Activated CD4-positive, alpha-beta T cell treated with anti-CD3 and anti-CD28 coated beads, Interleukin-2, amount 10 ng/mL, durations not matched to agents 24 days and 14 days (primary cell): Measurements from ENCODE around the gene OPN1MW. TPM values are rescaled to one million over a fixed set of nuclear protein-coding genes. Genes with fewer than 3 reads are reported as not detected.
"Not testable (repeated sequence)": the region's sequence is repeated elsewhere in the genome, so short reads cannot be mapped to it uniquely, and the experiment has no call there.

Experiments
- DNase-seq: peaks from one replicate; pipeline ENCODE4 v3.0.0; 2022
- H3K27ac Mint-ChIP-seq: one replicate; pipeline ENCODE4 v1.8.0; 2022; ENCODE audit warnings: mild to moderate bottlenecking, mixed read lengths
- H3K27me3 Mint-ChIP-seq: one replicate; pipeline ENCODE4 v1.8.0; 2022; ENCODE audit warnings: mixed read lengths
- H3K36me3 Mint-ChIP-seq: one replicate; pipeline ENCODE4 v1.8.0; 2022; ENCODE audit warnings: low read depth, mild to moderate bottlenecking, mixed read lengths
- H3K4me1 Mint-ChIP-seq: one replicate; pipeline ENCODE4 v1.8.0; 2021; ENCODE audit warnings: mixed read lengths
- H3K4me3 Mint-ChIP-seq: one replicate; pipeline ENCODE4 v1.8.0; 2022; ENCODE audit warnings: mild to moderate bottlenecking, moderate library complexity, mixed read lengths
- H3K9me3 Mint-ChIP-seq: one replicate; pipeline ENCODE4 v1.8.0; 2021; ENCODE audit warnings: mixed read lengths
- intact Hi-C: fragments of 100-400 bp; cut with micrococcal nuclease; formaldehyde crosslinking; loops from one replicate; pipeline ENCODE4 v1.15.1; 2023
- total RNA-seq: library from RNA; stranded (reverse); gene quantifications from 2 replicates; pipeline ENCODE4 v1.2.3, GENCODE V29; 2022

The OPN1MW gene
- total RNA-seq, 1 donor from 2014 or later, result not detected

DNA sequence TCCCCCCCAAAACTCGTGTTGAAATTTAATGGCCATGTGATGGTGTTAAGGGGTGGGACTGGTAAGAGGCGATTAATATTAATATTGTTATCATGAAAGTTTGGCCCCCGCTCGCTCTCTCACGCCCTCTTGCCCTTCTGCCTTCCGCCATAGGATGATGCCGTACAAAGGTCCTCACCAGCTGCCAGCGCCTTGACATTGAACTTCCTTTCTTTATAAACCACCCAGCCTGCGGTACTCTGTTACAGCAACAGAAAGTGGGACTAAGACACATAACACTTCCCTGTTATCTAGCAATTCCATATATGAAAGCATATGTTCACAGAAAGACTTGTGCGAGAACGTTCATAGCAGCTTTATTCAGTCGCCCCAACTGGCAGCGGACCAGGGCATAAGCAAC, 14.0 kb upstream of the OPN1MW start:
- intact Hi-C loops, H3K27ac Mint-ChIP-seq, H3K36me3 Mint-ChIP-seq, H3K9me3 Mint-ChIP-seq, H3K4me3 Mint-ChIP-seq, H3K27me3 Mint-ChIP-seq, DNase-seq, H3K4me1 Mint-ChIP-seq: not testable (repeated sequence)

DNA sequence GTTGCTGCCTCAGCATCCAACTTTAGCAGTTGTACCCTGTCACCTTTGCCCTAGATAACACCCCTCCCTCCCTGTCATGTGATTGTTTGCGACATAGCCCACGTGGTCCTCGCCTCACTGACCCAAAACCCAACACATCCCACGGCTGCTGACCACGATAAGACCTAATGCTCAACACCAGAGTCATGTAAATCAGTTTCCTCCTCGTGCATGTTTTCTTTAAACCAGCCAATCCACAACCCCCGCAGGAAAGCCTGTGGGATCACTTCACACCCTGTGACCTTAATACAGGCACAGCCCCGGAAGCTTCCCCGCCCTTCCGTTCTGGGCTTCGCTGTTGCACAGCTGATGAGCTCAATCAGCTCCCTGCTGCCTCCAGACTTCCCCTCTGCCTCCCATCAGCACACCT, 9.9 kb upstream of the OPN1MW start:
- H3K9me3 Mint-ChIP-seq, H3K36me3 Mint-ChIP-seq, H3K4me3 Mint-ChIP-seq, H3K27ac Mint-ChIP-seq, H3K4me1 Mint-ChIP-seq, DNase-seq, intact Hi-C loops, H3K27me3 Mint-ChIP-seq: not testable (repeated sequence)

DNA sequence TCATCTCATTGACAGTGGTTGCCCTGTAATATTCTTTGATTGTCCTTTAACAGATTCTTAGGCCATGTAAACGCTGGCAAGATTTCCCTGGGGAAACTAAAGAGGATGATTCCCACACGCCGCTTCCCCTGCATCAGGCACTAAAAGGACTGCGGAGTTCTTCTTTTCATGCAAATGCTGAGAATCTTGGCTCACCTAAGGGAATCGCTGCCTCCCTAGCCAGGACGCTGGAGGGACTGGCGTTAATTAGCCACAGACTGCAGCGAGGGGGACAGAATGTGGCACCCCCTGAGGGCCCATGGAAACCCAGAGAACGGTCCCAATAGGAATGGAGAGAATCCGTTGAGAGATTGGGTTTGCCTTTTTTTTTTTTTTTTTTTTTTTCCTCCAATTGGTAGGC, 8.0 kb upstream of the OPN1MW start:
- H3K27me3 Mint-ChIP-seq, result not testable (repeated sequence)

DNA sequence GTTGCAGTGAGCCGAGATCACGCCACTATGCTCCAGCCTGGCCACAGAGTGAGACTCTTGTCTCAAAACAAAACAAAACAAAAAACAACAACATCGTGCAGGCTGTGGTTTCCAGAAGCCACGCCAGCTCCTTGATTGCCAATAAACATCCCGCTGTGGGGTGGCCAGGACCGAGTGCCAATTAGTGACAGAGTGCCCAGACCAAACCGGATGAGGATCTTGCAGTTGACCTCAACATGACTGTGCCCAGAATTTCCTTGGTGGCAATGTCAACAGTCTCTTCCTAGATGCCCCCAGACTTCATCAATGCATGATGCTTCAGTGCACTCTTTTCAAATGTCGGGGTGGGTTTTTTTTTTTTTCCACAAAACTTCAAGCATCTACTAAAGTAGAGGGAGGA, 1.4 kb downstream of the OPN1MW start:
- H3K4me1 Mint-ChIP-seq, H3K27me3 Mint-ChIP-seq, H3K36me3 Mint-ChIP-seq, DNase-seq, H3K9me3 Mint-ChIP-seq, H3K4me3 Mint-ChIP-seq, intact Hi-C loops, H3K27ac Mint-ChIP-seq: not testable (repeated sequence)

More for the DNA sequence above, 8.0 kb upstream of the OPN1MW start:
- DNase-seq, H3K4me3 Mint-ChIP-seq, H3K9me3 Mint-ChIP-seq, intact Hi-C loops, H3K27ac Mint-ChIP-seq, H3K4me1 Mint-ChIP-seq, H3K36me3 Mint-ChIP-seq: not testable (repeated sequence)

DNA sequence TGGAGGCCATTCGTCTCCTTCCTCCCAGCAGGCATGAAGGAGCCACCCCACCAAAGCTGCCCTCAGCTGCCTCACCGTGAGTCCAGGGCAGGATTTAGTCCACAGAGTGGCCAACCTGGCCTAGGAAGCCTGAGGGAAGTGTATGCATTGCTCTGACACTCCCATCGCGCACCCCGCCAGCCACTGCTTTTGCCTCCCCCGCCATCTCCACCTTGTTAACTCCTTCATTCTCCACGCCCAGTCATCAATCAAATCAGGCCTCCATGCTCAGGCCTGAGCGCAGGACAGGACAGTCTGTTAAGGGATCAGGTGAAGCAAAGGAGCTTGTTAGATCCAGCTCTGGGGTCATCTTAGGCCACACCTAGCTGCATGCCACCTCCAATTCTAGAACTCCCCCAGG, 10.4 kb downstream of the OPN1MW start:
- H3K4me1 Mint-ChIP-seq, H3K36me3 Mint-ChIP-seq, H3K4me3 Mint-ChIP-seq, DNase-seq, H3K27me3 Mint-ChIP-seq, H3K9me3 Mint-ChIP-seq, H3K27ac Mint-ChIP-seq, intact Hi-C loops: not testable (repeated sequence)

DNA sequence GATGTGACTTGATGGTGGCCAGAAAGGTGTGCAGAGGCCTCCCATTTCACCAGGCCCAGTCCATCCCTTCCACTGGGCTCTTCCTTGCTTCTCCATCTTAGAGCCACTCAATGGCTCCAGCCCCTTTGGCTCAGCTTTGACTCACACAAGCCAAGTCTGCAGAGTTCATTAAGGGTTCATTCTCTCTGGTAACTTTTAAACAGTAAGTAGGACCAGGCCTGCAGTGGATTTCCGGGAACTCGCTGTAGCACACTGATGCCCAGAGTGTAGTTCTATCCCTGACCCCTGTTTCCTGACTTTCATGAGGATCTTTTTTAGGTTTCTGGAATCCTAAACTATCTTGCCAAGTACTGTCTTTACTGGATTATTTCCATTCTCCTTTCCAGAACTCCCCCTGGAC, 11.9 kb downstream of the OPN1MW start:
- DNase-seq, intact Hi-C loops: not testable (repeated sequence)

DNA sequence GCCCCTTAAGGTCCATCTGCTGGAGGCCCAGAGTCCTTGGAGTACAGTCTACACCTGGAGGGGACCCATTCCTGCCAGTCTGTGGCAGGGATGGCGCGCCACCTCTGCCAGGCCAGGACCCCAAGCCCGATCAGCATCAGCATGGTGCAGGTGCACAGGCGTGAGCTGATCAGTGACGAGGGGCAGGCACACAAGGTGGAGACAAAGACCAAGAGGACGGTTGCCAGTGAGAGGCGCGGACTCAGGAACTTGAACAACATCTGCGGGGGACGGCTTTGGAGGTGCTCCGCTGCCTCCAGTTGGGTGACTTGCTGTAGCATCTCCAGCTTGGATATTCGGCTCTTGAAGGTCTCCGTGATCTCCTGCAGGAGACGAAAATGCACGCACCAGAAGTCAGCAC, 14.1 kb downstream of the OPN1MW start:
- DNase-seq, H3K36me3 Mint-ChIP-seq, H3K4me3 Mint-ChIP-seq, H3K27me3 Mint-ChIP-seq, H3K4me1 Mint-ChIP-seq, H3K27ac Mint-ChIP-seq, intact Hi-C loops, H3K9me3 Mint-ChIP-seq: not testable (repeated sequence)

More for the DNA sequence above, 11.9 kb downstream of the OPN1MW start:
- not testable (repeated sequence) for H3K27me3 Mint-ChIP-seq, H3K36me3 Mint-ChIP-seq, H3K4me1 Mint-ChIP-seq, H3K27ac Mint-ChIP-seq, H3K9me3 Mint-ChIP-seq, H3K4me3 Mint-ChIP-seq

DNA sequence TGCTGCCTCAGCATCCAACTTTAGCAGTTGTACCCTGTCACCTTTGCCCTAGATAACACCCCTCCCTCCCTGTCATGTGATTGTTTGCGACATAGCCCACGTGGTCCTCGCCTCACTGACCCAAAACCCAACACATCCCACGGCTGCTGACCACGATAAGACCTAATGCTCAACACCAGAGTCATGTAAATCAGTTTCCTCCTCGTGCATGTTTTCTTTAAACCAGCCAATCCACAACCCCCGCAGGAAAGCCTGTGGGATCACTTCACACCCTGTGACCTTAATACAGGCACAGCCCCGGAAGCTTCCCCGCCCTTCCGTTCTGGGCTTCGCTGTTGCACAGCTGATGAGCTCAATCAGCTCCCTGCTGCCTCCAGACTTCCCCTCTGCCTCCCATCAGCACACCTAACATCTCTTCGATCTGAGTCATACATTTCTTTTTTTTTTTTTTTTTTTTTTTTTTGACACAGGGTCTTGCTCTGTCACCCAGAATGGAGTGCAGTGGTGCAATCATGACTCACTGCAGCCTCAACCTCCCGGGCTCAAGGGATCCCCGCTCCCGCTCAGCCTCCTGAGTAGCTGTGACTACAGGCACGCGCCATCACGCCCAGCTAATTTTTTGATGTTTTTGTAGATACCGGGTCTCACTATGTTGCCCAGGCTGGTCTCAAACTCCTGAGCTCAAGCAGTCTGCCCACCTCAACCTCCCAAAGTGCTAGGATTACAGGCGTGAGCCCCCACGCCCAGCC, 27.4 kb downstream of the OPN1MW start:
- intact Hi-C loops, H3K4me1 Mint-ChIP-seq, H3K4me3 Mint-ChIP-seq, H3K27me3 Mint-ChIP-seq, H3K9me3 Mint-ChIP-seq, H3K36me3 Mint-ChIP-seq, H3K27ac Mint-ChIP-seq: not testable (repeated sequence)
- DNase-seq, result peak; percentile 2

DNA sequence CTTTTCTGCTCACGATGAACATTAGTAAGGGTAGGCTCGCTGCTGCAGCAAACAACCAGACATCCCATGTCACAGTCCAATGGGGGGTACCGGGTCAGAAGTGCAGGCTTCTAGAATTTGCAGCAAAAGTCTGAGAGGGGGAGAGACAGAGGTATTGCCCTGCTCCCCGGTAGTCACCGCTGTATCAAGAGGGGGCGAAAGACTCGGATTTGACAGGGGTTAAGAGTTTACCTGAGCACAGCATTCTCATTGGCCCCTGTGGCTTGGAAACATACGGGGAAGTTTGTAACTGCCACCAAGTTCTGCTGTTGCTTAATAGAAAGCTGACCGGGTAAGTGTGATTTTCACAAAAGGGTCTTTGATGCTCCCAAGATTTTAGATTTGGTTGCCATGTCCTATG, 28.7 kb downstream of the OPN1MW start:
- H3K27me3 Mint-ChIP-seq, H3K4me3 Mint-ChIP-seq, H3K36me3 Mint-ChIP-seq, H3K27ac Mint-ChIP-seq, intact Hi-C loops, H3K4me1 Mint-ChIP-seq, H3K9me3 Mint-ChIP-seq: not testable (repeated sequence)
- DNase-seq, result peak; percentile 52

DNA sequence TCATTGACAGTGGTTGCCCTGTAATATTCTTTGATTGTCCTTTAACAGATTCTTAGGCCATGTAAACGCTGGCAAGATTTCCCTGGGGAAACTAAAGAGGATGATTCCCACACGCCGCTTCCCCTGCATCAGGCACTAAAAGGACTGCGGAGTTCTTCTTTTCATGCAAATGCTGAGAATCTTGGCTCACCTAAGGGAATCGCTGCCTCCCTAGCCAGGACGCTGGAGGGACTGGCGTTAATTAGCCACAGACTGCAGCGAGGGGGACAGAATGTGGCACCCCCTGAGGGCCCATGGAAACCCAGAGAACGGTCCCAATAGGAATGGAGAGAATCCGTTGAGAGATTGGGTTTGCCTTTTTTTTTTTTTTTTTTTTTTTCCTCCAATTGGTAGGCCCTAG, 29.1 kb downstream of the OPN1MW start:
- H3K4me3 Mint-ChIP-seq, H3K27me3 Mint-ChIP-seq, H3K4me1 Mint-ChIP-seq, H3K36me3 Mint-ChIP-seq, H3K27ac Mint-ChIP-seq, DNase-seq, H3K9me3 Mint-ChIP-seq, intact Hi-C loops: not testable (repeated sequence)

DNA sequence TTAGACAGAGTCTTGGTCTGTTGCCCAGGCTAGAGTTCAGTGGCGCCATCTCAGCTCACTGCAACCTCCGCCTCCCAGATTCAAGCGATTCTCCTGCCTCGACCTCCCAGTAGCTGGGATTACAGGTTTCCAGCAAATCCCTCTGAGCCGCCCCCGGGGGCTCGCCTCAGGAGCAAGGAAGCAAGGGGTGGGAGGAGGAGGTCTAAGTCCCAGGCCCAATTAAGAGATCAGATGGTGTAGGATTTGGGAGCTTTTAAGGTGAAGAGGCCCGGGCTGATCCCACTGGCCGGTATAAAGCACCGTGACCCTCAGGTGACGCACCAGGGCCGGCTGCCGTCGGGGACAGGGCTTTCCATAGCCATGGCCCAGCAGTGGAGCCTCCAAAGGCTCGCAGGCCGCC, 37.1 kb downstream of the OPN1MW start, which contains the start of gene OPN1MW2:
Gene OPN1MW2, plus strand, starts transcription at position 301 of the 400 bp plus-strand sequence. Its CDS starts 60 bp downstream, at position 361.
- H3K9me3 Mint-ChIP-seq, H3K36me3 Mint-ChIP-seq, H3K4me1 Mint-ChIP-seq, H3K4me3 Mint-ChIP-seq, H3K27me3 Mint-ChIP-seq, H3K27ac Mint-ChIP-seq, DNase-seq, intact Hi-C loops: not testable (repeated sequence)

DNA sequence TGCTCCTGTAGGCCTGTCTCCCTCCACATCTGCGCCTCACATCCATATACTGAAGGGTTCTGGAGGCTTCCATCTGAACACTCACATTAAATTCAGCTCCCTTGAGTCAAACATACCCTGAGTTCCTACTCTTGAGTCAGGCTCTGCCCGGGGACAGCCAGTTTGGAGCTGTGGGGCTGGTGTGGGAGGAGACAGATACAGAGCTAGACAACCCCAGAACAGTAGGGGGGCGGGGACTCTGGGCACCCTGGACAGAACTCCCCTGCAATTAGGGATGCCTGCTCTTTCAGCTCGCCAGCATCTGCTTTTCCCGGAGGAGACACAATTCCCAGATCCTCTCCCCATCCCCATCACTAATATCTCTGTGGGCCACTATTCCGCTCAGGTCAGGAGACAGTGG, 42.9 kb downstream of the OPN1MW start:
- H3K36me3 Mint-ChIP-seq, H3K27me3 Mint-ChIP-seq, H3K4me1 Mint-ChIP-seq, H3K4me3 Mint-ChIP-seq, intact Hi-C loops, H3K27ac Mint-ChIP-seq, H3K9me3 Mint-ChIP-seq, DNase-seq: not testable (repeated sequence)

DNA sequence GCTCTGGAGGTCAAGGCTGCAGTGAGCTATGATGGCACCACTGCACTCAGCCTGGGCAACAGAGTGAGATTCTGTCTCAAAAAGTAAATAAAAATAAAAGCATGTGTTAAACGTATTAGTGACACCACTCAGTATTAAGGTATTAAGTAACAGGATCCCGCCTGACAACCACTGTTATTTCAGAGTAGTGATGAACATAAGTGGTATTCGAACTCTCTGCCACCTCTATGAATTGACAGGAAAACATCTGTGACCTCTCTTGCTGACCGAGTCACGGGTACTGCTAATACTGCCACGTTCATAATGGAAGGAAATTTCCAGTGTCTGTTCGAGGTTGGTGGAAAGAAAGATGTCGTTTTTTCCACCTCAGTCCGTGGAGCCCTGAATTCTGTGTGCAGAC, 44.3 kb downstream of the OPN1MW start:
- intact Hi-C loops, H3K27me3 Mint-ChIP-seq, H3K27ac Mint-ChIP-seq, H3K4me3 Mint-ChIP-seq, H3K9me3 Mint-ChIP-seq, H3K4me1 Mint-ChIP-seq, DNase-seq, H3K36me3 Mint-ChIP-seq: not testable (repeated sequence)

DNA sequence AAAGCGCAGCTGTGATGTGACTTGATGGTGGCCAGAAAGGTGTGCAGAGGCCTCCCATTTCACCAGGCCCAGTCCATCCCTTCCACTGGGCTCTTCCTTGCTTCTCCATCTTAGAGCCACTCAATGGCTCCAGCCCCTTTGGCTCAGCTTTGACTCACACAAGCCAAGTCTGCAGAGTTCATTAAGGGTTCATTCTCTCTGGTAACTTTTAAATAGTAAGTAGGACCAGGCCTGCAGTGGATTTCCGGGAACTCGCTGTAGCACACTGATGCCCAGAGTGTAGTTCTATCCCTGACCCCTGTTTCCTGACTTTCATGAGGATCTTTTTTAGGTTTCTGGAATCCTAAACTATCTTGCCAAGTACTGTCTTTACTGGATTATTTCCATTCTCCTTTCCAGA, 49.0 kb downstream of the OPN1MW start:
- DNase-seq, H3K36me3 Mint-ChIP-seq, H3K4me1 Mint-ChIP-seq, H3K4me3 Mint-ChIP-seq, H3K27ac Mint-ChIP-seq, H3K9me3 Mint-ChIP-seq, H3K27me3 Mint-ChIP-seq, intact Hi-C loops: not testable (repeated sequence)

DNA sequence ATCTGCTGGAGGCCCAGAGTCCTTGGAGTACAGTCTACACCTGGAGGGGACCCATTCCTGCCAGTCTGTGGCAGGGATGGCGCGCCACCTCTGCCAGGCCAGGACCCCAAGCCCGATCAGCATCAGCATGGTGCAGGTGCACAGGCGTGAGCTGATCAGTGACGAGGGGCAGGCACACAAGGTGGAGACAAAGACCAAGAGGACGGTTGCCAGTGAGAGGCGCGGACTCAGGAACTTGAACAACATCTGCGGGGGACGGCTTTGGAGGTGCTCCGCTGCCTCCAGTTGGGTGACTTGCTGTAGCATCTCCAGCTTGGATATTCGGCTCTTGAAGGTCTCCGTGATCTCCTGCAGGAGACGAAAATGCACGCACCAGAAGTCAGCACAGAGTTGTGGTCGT, 51.2 kb downstream of the OPN1MW start:
- H3K27me3 Mint-ChIP-seq, H3K27ac Mint-ChIP-seq, H3K4me1 Mint-ChIP-seq, H3K9me3 Mint-ChIP-seq, H3K4me3 Mint-ChIP-seq, H3K36me3 Mint-ChIP-seq, DNase-seq, intact Hi-C loops: not testable (repeated sequence)
